Gastroesophageal sphincter (tissue), 3 donors: ENCODE data around the gene CEP43.

Source experiments
- POLR2A ChIP-seq, 2 donors: fragments of 450-650 bp; IDR thresholded peaks; one replicate each; pipeline ENCODE4 v1.6.1; 2017; ENCODE audit warnings: antibody characterized with exemption in 2 of 2, mild to moderate bottlenecking in 2 of 2, moderate library complexity in 1 of 2
- POLR2AphosphoS5 ChIP-seq: sonication (generic); formaldehyde crosslinking; IDR thresholded peaks from one replicate; pipeline ENCODE4 v1.6.1; 2017; ENCODE audit warnings: antibody characterized with exemption
- TF ChIP-seq, protein P1 (sequence below), 4 experiments: fragments of 200-600 bp in 2 of 4; fragments of 450-650 bp in 2 of 4; sonication (generic) in 1 of 4; IDR thresholded peaks; one replicate each; pipeline ENCODE4 v1.5.1; 2017 to 2019; ENCODE audit warnings: antibody characterized with exemption in 4 of 4, mild to moderate bottlenecking in 2 of 4, moderate library complexity in 2 of 4

DNA sequence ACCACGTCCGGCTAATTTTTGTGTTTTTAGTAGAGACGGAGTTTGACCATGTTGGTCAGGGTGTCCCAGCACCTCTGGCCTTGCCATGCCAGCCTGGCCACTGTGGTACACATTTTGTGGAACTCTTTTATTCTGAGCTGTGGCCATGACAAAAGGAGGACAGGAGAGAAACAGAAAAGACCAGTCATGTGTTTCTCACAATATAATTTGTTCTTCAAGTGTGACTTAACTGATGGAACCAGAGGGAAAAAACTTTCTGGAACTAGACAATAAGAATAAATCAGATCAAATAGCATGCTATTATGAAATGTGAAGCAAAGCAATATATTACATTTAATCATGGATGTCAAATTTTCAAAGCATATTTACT lies 38.6 kb upstream of the CEP43 start:
- TF ChIP-seq, protein P1, sequence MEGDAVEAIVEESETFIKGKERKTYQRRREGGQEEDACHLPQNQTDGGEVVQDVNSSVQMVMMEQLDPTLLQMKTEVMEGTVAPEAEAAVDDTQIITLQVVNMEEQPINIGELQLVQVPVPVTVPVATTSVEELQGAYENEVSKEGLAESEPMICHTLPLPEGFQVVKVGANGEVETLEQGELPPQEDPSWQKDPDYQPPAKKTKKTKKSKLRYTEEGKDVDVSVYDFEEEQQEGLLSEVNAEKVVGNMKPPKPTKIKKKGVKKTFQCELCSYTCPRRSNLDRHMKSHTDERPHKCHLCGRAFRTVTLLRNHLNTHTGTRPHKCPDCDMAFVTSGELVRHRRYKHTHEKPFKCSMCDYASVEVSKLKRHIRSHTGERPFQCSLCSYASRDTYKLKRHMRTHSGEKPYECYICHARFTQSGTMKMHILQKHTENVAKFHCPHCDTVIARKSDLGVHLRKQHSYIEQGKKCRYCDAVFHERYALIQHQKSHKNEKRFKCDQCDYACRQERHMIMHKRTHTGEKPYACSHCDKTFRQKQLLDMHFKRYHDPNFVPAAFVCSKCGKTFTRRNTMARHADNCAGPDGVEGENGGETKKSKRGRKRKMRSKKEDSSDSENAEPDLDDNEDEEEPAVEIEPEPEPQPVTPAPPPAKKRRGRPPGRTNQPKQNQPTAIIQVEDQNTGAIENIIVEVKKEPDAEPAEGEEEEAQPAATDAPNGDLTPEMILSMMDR (IDR thresholded peaks at IDR 0.05), result no peak
- TF ChIP-seq POLR2A (IDR thresholded peaks at IDR 0.05), result no peak
- no peak for TF ChIP-seq POLR2AphosphoS5
